Skeletal muscle cell (primary cell): ENCODE data around the gene PARD3B.
"Not testable (repeated sequence)": the region's sequence is repeated elsewhere in the genome, so short reads cannot be mapped to it uniquely, and the experiment has no call there.

Experiments used
- DNase-seq: peaks from one replicate; pipeline ENCODE4 v3.0.0-alpha.2; 2010; ENCODE audit warnings: low read depth
- H3K4me3 ChIP-seq: 2 replicates; pipeline ENCODE4 v1.5.1; 2011; ENCODE audit warnings: low read depth, mild to moderate bottlenecking, control low read depth, low read length, moderate library complexity

PARD3B gene

GRCh38 chr2:205180730-205181129, 635.5 kb downstream of the PARD3B start:
- no peak overlapping the region for H3K4me3 ChIP-seq
- no peak for DNase-seq

GRCh38 chr2:205187731-205188130, 642.5 kb downstream of the PARD3B start:
- no peak for DNase-seq
- H3K4me3 ChIP-seq: no peak overlapping the region

- DNase-seq: peak; percentile 91
- H3K4me3 ChIP-seq: no peak overlapping the region
Measured at GRCh38 chr2:205188239-205189138, 643.2 kb downstream of the PARD3B start.

GRCh38 chr2:205189301-205189700, 644.0 kb downstream of the PARD3B start:
- H3K4me3 ChIP-seq: no peak overlapping the region
- DNase-seq: no peak

GRCh38 chr2:205190528-205190927, 645.3 kb downstream of the PARD3B start:
- no peak for DNase-seq

GRCh38 chr2:205193125-205193835, 648.0 kb downstream of the PARD3B start:
- DNase-seq: no peak
- no peak overlapping the region for H3K4me3 ChIP-seq

More at GRCh38 chr2:205190528-205190927, 645.3 kb downstream of the PARD3B start:
- no peak overlapping the region for H3K4me3 ChIP-seq

- DNase-seq: no peak
- H3K4me3 ChIP-seq: no peak overlapping the region
Measured at GRCh38 chr2:205193836-205194228, 648.6 kb downstream of the PARD3B start.

- DNase-seq: no peak
- no peak overlapping the region for H3K4me3 ChIP-seq
Measured at GRCh38 chr2:205197468-205198139, 652.3 kb downstream of the PARD3B start.

GRCh38 chr2:205198140-205198525, 652.9 kb downstream of the PARD3B start:
- no peak overlapping the region for H3K4me3 ChIP-seq
- peak; percentile 84 for DNase-seq

- DNase-seq: no peak
- H3K4me3 ChIP-seq: no peak overlapping the region
Measured at GRCh38 chr2:205199165-205199850, 654.0 kb downstream of the PARD3B start.

GRCh38 chr2:205210494-205210893, 665.2 kb downstream of the PARD3B start:
- no peak for DNase-seq
- no peak overlapping the region for H3K4me3 ChIP-seq

GRCh38 chr2:205212357-205212756, 667.1 kb downstream of the PARD3B start:
- no peak for DNase-seq

GRCh38 chr2:205216092-205216491, 670.8 kb downstream of the PARD3B start:
- H3K4me3 ChIP-seq: no peak overlapping the region
- no peak for DNase-seq

More at GRCh38 chr2:205212357-205212756, 667.1 kb downstream of the PARD3B start:
- no peak overlapping the region for H3K4me3 ChIP-seq

GRCh38 chr2:205216580-205216979, 671.3 kb downstream of the PARD3B start:
- H3K4me3 ChIP-seq: no peak overlapping the region
- no peak for DNase-seq

GRCh38 chr2:205217004-205217403, 671.7 kb downstream of the PARD3B start:
- no peak for DNase-seq
- H3K4me3 ChIP-seq: no peak overlapping the region

- no peak overlapping the region for H3K4me3 ChIP-seq
- DNase-seq: peak; percentile 24
Measured at GRCh38 chr2:205218056-205218455, 672.8 kb downstream of the PARD3B start.

- DNase-seq, H3K4me3 ChIP-seq: not testable (repeated sequence)
Measured at GRCh38 chr2:205218816-205219215, 673.5 kb downstream of the PARD3B start.

GRCh38 chr2:205220559-205220958, 675.3 kb downstream of the PARD3B start:
- DNase-seq: no peak

GRCh38 chr2:205232086-205232485, 686.8 kb downstream of the PARD3B start:
- H3K4me3 ChIP-seq: no peak overlapping the region
- no peak for DNase-seq

More at GRCh38 chr2:205220559-205220958, 675.3 kb downstream of the PARD3B start:
- no peak overlapping the region for H3K4me3 ChIP-seq
